Stimulated activated CD4-positive, alpha-beta T cell treated with anti-CD3 and anti-CD28 coated beads, Interleukin-4, amount 100 ng/mL, for 48 hours (primary cell): ENCODE measurements around the gene GPA33.

Experiments
- DNase-seq, 2 donors: peaks; one replicate each; pipeline ENCODE4 v3.0.0-alpha.2; 2020; ENCODE audit warnings: low read depth in 2 of 2

GPA33 gene

GRCh38 chr1:167118188-167118587 lies 28.0 kb upstream of the GPA33 start:
- no peak for DNase-seq

- DNase-seq: no peak
Measured at GRCh38 chr1:167117225-167117624, 27.0 kb upstream of the GPA33 start.

- no peak for DNase-seq
Measured at GRCh38 chr1:167116174-167116573, 26.0 kb upstream of the GPA33 start.

GRCh38 chr1:167115655-167116054 lies 25.5 kb upstream of the GPA33 start:
- DNase-seq: no peak

- DNase-seq: no peak
Measured at GRCh38 chr1:167114725-167115124, 24.5 kb upstream of the GPA33 start.

- no peak for DNase-seq
Measured at GRCh38 chr1:167111868-167112709, 21.9 kb upstream of the GPA33 start.

- DNase-seq: no peak
Measured at GRCh38 chr1:167110586-167110985, 20.4 kb upstream of the GPA33 start.

- DNase-seq: no peak
Measured at GRCh38 chr1:167109125-167109524, 18.9 kb upstream of the GPA33 start.

GRCh38 chr1:167107456-167107855 lies 17.3 kb upstream of the GPA33 start:
- DNase-seq: no peak

GRCh38 chr1:167106119-167106461 lies 15.9 kb upstream of the GPA33 start:
- DNase-seq: no peak

- no peak for DNase-seq
Measured at GRCh38 chr1:167105271-167106118, 15.3 kb upstream of the GPA33 start.

- DNase-seq: no peak
Measured at GRCh38 chr1:167104256-167104633, 14.1 kb upstream of the GPA33 start.

GRCh38 chr1:167102906-167103573 lies 12.9 kb upstream of the GPA33 start:
- DNase-seq: no peak

GRCh38 chr1:167101754-167102153 lies 11.6 kb upstream of the GPA33 start:
- DNase-seq: no peak

GRCh38 chr1:167100730-167101129 lies 10.6 kb upstream of the GPA33 start:
- no peak for DNase-seq

GRCh38 chr1:167099851-167100250 lies 9.7 kb upstream of the GPA33 start:
- DNase-seq: no peak

GRCh38 chr1:167095368-167095767 lies 5.2 kb upstream of the GPA33 start:
- no peak for DNase-seq

GRCh38 chr1:167094690-167095089 lies 4.5 kb upstream of the GPA33 start:
- no peak for DNase-seq

- no peak for DNase-seq
Measured at GRCh38 chr1:167093846-167094516, 3.8 kb upstream of the GPA33 start, which contains the start of gene STYXL2. TSS of gene STYXL2 (plus strand) at chr1:167094075. CDS start at chr1:167094850, 775 bp downstream.

- no peak for DNase-seq
Measured at GRCh38 chr1:167092653-167093052, 2.5 kb upstream of the GPA33 start.

GRCh38 chr1:167089939-167090313 lies 251 bp downstream of the GPA33 start:
- DNase-seq: no peak
